Right lung (tissue), 10 donors: ENCODE measurements around the gene PTHLH. TPM values are rescaled to one million over a fixed set of nuclear protein-coding genes. Genes with fewer than 3 reads are reported as not detected.

Experiments
- DNase-seq, 2 donors: peaks; one replicate each; pipeline ENCODE4 v3.0.0-alpha.2; 2013
- long read RNA-seq, 8 donors: transcript quantifications; one replicate each; lab custom pipeline, GENCODE V29; 2026
- polyA plus RNA-seq, 5 donors: library from polyadenylated mRNA; unstranded; fragments of 120-200 nt; gene quantifications; one replicate each; pipeline versions ENCODE4 v1.2.1 to v1.2.3, GENCODE V29; 2013; ENCODE audit warnings: inconsistent platforms in 1 of 5, low replicate concordance in 1 of 5; ENCODE audit not compliant: insufficient read length in 5 of 5, insufficient read depth in 1 of 5

The PTHLH gene
- 1 to 10 TPM; 2.2 to 4.4 (median 3.3) TPM for polyA plus RNA-seq
- long read RNA-seq, donor 1, partial matches to known transcripts, result 0 of 2 reads
- long read RNA-seq, donor 1, other reads (novel, unspliced or antisense), result 0 of 2 reads
- long read RNA-seq, donor 2, partial matches to known transcripts, result 0 of 4 reads
- long read RNA-seq, donor 2, other reads (novel, unspliced or antisense), result 0 of 4 reads
- long read RNA-seq, donor 3, partial matches to known transcripts, result 0 of 1 reads
- long read RNA-seq, donor 3, other reads (novel, unspliced or antisense), result 0 of 1 reads
- long read RNA-seq, donor 4, partial matches to known transcripts, result 0 of 2 reads
- long read RNA-seq, donor 4, other reads (novel, unspliced or antisense), result 0 of 2 reads
- long read RNA-seq, donor 5, partial matches to known transcripts, result 0 of 2 reads
- long read RNA-seq, donor 5, other reads (novel, unspliced or antisense), result 0 of 2 reads
- long read RNA-seq, donor 6, result 0 reads
- long read RNA-seq, donor 7, result 0 reads
- long read RNA-seq, donor 8, partial matches to known transcripts, result 0 of 1 reads
- long read RNA-seq, donor 8, other reads (novel, unspliced or antisense), result 0 of 1 reads

GRCh38 chr12:27972721-27973120, at the start of gene PTHLH:
PTHLH (minus strand) TSS chr12:27972733; CDS start chr12:27969494, 3,239 bp downstream.
- no peak for DNase-seq

- DNase-seq, result no peak
These were observed 49.2 kb upstream of the PTHLH start for GRCh38 chr12:28021704-28022103.

- DNase-seq, result no peak
These were observed 45.3 kb upstream of the PTHLH start for GRCh38 chr12:28017873-28018255.

DNA sequence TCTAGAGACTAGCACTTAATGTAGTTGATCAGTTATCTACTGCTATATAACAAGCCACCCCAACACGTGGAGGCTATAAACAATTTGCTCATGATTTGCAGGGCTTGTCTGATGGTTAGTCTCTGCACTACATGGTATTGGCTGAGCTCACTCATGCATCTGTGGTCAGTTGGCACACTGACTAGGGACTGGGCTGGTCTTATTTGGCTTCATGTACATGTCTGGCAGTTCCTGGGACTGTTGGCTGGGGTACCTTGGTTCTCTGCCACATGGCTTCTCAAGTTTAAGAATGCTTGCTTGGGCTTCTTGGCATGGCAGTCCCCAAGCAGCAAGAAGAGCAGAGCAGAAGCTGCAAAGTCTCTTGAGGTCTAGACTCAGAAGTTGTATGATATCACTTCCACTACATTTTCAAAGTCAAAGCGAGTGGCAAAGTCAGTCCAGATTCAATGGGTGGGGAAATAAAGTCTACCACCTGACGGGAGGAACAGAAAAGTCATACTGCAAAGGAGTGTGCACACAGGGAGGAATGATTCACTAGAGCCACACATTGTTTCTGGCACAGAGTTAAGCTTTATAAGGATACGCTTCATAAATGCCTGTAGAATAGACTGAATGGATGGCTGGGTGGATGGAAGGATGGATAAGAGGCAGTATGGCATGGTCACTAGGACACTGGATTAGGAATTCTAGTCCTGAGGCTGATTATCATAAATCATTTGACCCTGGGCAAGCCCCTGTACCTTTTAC, 44.8 kb upstream of the PTHLH start:
- no peak for DNase-seq

GRCh38 chr12:28015165-28015564, 42.6 kb upstream of the PTHLH start:
- no peak for DNase-seq

- DNase-seq, result no peak
These were observed 41.7 kb upstream of the PTHLH start for GRCh38 chr12:28014196-28014595.

DNA sequence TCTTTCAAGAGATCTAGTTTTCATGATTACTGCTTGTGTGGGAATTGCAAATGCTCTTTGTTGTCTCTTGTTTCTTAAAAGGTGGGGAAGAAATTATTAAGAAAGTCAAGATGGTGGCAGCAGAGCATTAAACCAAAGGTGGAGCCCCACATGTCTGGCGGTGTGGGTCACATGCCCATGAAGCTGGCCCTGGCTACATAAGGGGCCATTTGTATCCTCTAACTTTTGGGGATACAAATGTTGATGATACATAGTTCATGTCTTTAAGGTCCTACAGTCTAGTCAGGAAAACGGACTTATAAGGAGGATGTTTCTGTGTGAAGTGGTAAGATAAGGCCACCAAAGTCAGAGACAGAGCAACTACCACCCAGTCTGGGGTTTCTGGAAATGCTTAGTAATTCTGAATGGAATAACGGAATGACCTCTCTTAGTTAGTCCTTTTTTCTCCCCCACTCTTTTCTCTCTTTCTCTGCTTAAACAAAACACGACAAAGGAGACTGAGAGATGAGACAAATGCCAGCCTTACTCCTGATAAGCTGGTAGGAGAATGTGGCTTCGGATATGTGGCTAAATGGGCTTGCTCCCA, 39.9 kb upstream of the PTHLH start:
- DNase-seq, result no peak

DNA sequence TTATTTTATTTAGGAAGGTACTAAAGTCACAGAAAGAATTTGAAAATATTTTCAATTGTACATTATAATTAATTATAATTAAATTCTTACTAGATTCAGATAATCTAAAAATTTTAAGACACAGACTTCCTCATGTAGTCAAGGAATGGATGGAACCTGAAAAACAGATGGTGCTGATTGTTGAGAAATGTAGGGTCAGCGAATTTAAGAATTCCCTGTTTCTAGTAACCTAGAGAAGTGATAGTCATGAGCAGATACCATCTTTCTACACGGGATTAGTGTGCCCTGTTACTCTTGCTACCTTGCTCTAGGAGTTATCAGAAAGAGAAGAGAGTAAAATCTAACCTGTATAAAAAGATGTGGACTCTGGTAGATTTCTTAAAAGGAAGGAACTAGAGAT, 37.5 kb upstream of the PTHLH start:
- no peak for DNase-seq

GRCh38 chr12:27999970-28000369, 27.4 kb upstream of the PTHLH start:
- DNase-seq, result no peak

- no peak for DNase-seq
These were observed 27.0 kb upstream of the PTHLH start for GRCh38 chr12:27999521-27999920.

DNA sequence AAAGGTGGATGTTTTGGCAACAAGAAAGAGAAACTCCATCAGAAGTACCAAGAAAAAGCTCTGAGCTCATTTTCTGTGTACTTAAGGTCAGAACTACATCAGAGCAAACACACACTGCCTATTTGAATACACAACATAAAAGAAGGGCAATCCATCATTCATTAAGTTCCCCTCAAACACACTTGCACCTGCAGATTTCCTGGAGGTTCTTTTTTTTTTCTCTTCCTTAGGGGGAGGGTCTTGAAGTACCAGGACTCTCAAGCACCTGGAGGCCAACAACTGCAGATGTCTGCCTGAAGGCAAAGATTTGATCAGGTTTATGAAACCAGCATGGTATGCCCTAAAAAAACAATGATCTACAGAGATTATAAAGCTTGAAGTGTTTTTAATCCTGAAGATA, 26.1 kb upstream of the PTHLH start:
- DNase-seq, result no peak

GRCh38 chr12:27998170-27998569, 25.6 kb upstream of the PTHLH start:
- DNase-seq, result no peak

- no peak for DNase-seq
These were observed 24.2 kb upstream of the PTHLH start for GRCh38 chr12:27996761-27997160.

DNA sequence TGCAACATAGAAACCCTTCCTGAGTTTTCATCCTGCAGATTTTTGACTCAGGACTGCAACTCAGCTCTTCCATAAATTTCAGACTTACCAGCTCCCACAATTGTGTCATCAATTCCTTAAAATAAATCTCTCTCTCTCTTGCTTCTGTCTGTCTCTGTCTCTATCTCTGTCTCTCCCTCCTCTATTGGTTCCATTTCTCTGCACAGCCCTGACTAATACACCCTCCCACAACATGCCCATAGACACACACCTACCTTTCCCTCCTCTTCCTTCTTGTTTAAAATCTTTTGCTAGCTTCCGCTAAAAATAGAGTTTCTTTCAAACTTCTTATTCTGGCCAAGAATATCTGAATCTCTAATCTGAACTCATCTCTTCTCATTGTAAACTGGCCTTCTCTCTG, 22.9 kb upstream of the PTHLH start:
- DNase-seq, result no peak

- DNase-seq, result no peak
These were observed 16.2 kb upstream of the PTHLH start for GRCh38 chr12:27988594-27989233.

GRCh38 chr12:27987331-27987730, 14.8 kb upstream of the PTHLH start:
- no peak for DNase-seq

DNA sequence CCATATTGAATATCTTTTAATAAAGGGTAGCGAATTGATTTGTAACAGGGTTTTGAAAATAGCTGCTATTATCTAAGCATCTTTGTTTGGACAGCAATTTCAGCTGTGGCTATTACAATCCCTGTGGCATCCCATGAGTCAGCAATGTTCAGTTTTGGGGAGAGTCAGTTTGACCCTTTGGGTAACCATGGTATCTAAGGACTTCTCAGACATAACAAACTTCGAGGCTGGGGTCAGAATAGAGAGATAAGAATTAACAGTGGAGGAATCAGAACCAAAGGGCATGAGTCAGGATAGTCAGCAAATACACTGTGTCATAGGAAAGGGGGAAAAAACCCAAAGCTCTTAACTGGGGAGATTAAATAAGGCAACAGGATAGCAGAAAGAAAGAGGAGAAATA, 11.7 kb upstream of the PTHLH start:
- no peak for DNase-seq

- no peak for DNase-seq
These were observed 10.4 kb upstream of the PTHLH start for GRCh38 chr12:27982951-27983350.

DNA sequence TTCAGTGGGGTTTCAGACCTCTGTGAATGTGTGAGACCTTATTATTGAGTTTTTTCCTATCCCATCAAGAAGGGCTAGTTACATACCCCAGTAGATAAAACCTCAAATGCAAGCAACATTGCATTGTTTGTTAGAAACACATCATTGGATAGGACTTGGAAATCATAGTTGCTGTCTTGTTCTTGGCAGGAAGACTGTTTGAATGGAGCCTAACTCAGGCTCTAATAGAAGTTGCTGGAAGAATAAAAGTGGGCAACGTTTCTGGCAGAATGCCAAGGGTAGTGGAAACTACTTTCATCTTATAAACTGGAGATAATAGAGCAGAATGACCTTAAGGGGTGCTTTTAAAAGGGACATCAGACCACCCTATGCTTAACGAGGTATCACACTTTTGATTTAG, 9.9 kb upstream of the PTHLH start:
- DNase-seq, result no peak

GRCh38 chr12:27981874-27982273, 9.3 kb upstream of the PTHLH start:
- no peak for DNase-seq

- DNase-seq, result no peak
These were observed 6.6 kb upstream of the PTHLH start for GRCh38 chr12:27979145-27979544.
